ENCODE measurements around the gene LYPD6B. TPM values are rescaled to one million over a fixed set of nuclear protein-coding genes. Genes with fewer than 3 reads are reported as not detected.

Gene LYPD6B
- total RNA-seq, 1 donor from 2014 or later, result 1.1 TPM

GRCh38 chr2:149061133-149061745, 22.7 kb downstream of the LYPD6B start:
- TF ChIP-seq, protein P1, sequence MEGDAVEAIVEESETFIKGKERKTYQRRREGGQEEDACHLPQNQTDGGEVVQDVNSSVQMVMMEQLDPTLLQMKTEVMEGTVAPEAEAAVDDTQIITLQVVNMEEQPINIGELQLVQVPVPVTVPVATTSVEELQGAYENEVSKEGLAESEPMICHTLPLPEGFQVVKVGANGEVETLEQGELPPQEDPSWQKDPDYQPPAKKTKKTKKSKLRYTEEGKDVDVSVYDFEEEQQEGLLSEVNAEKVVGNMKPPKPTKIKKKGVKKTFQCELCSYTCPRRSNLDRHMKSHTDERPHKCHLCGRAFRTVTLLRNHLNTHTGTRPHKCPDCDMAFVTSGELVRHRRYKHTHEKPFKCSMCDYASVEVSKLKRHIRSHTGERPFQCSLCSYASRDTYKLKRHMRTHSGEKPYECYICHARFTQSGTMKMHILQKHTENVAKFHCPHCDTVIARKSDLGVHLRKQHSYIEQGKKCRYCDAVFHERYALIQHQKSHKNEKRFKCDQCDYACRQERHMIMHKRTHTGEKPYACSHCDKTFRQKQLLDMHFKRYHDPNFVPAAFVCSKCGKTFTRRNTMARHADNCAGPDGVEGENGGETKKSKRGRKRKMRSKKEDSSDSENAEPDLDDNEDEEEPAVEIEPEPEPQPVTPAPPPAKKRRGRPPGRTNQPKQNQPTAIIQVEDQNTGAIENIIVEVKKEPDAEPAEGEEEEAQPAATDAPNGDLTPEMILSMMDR (conservative IDR thresholded peaks at IDR 0.05; ENCODE audit: low read depth, low read length), result no peak
- H3K4me3 ChIP-seq (ENCODE audit: low read depth, low read length), result no peak overlapping the region
- DNase-seq (ENCODE audit: low read depth), result no peak

GRCh38 chr2:149062531-149062930, 24.0 kb downstream of the LYPD6B start:
- TF ChIP-seq, protein P1 (conservative IDR thresholded peaks at IDR 0.05; ENCODE audit: low read depth, low read length), result no peak
- no peak for DNase-seq (ENCODE audit: low read depth)

DNA sequence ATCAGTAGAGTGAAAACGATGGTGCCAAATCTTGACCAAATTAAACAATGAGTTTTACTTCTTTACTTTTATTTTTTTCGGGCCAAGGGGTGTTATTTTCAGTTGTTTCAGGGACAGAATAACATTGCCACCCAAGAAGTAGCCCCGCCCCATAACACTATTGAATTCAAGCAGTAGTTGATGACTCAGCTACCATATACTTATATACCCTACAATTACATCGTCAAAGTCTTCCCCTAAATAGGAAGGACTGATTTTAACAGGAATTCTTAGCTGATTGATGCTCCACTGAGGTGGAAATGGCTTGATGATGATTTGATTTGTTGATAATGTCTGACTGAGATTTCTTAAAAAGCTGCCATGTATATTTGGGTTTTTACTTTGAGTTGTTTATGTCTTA, 24.7 kb downstream of the LYPD6B start:
- H3K4me3 ChIP-seq (ENCODE audit: low read depth, low read length), result no peak overlapping the region
- TF ChIP-seq, protein P1 (conservative IDR thresholded peaks at IDR 0.05; ENCODE audit: low read depth, low read length), result no peak
- DNase-seq (ENCODE audit: low read depth), result no peak

More at GRCh38 chr2:149062531-149062930, 24.0 kb downstream of the LYPD6B start:
- H3K4me3 ChIP-seq (ENCODE audit: low read depth, low read length), result no peak overlapping the region

DNA sequence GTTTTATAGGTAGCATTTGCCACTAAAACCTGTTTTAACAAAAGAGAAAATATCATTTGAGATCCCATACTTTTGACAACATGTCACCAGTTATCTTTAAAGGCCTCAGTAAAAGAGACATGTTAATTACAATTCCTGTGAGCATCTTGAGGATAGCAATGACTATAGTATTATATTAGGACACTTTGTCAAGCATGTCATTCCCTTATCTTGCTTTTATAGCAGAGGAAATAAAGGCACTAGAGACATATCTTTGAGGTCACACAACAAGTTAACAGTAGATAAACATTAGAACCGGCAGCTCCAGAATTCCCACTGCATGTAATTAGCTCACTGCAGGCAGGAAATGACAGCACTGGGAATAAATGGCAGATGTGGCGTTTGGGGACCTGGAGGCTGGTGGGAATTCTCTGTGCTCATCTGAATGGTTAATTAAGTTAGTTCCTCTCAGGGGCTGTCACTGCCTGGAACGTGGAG, 25.9 kb downstream of the LYPD6B start:
- no peak for DNase-seq (ENCODE audit: low read depth)
- no peak overlapping the region for H3K4me3 ChIP-seq (ENCODE audit: low read depth, low read length)

DNA sequence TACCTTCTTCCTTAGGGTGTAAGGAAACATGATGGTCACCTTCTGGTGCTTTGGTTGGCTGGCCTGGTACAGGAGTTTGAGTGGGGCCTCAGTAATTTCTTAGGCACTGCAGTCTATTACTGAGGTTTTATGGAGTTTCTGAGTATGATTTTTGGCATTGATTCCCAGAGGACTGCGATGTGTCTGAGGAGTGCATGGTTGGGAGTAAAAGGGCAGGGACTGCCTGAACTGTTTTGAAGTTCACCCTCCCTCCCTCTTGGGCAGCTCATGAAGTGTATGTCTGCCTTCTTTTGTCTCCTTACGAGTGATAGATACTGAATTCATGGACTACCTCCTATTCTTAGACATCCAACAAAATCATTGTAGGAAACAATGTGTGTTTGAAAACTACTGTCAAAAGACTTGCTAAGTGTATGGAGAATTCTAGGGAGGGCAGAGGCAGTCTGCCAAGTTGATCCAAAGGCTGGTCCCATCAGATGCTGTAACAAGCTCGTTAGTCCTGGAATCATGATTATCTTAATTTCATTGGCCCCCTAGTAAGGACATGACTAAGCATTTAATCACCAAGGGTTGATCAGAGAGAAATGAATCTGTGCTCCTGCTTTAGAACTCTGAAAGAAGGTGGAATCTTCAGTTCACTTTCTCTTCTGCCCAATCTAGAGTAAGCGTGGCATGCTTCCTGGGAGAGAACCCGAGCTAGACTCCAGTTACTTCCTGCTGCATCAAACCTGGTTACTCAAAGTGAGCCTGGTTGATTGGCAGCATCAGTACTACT, 26.5 kb downstream of the LYPD6B start:
- H3K4me3 ChIP-seq (ENCODE audit: low read depth, low read length), result no peak overlapping the region
- no peak for DNase-seq (ENCODE audit: low read depth)
- TF ChIP-seq, protein P1 (conservative IDR thresholded peaks at IDR 0.05; ENCODE audit: low read depth, low read length), result no peak

More for the DNA sequence above, 25.9 kb downstream of the LYPD6B start:
- TF ChIP-seq, protein P1 (conservative IDR thresholded peaks at IDR 0.05; ENCODE audit: low read depth, low read length), result no peak

- H3K4me3 ChIP-seq (ENCODE audit: low read depth, low read length), result no peak overlapping the region
- no peak for DNase-seq (ENCODE audit: low read depth)
- TF ChIP-seq, protein P1 (conservative IDR thresholded peaks at IDR 0.05; ENCODE audit: low read depth, low read length), result no peak
Measured at GRCh38 chr2:149068225-149068995, 29.9 kb downstream of the LYPD6B start.
